ENCODE results near the gene TPK1. TPM values are rescaled to one million over a fixed set of nuclear protein-coding genes. Genes with fewer than 3 reads are reported as not detected.

Gene TPK1
- total and polyA plus RNA-seq, 2 of the 13 experiments (the other 11 are each of a cell fraction or from before 2014, with no cell fraction given), result 1.0 to 1.2 TPM

- no peak for TF ChIP-seq ZNF142 (CRISPR knock-in tag; IDR thresholded peaks at IDR 0.05)
- no peak for TF ChIP-seq ZNF350 (CRISPR knock-in tag; IDR thresholded peaks at IDR 0.05; ENCODE audit: borderline replicate concordance, low read depth)
- no peak for TF ChIP-seq FOXC1 (CRISPR knock-in tag; IDR thresholded peaks at IDR 0.05; ENCODE audit: borderline replicate concordance)
- no peak for TF ChIP-seq AHDC1 (CRISPR knock-in tag; IDR thresholded peaks at IDR 0.05; ENCODE audit: borderline replicate concordance)
Observed at GRCh38 chr7:144763291-144763690, 72.6 kb downstream of the TPK1 start (continued).

All from HepG2 (cell line).